K562 (cell line): Measurements from ENCODE around the gene FXYD3. TPM values are rescaled to one million over a fixed set of nuclear protein-coding genes. Genes with fewer than 3 reads are reported as not detected.

ENCODE experiments used
- CBFA2T3 ChIP-seq: fragments of 450-650 bp; IDR thresholded peaks from 2 replicates; pipeline ENCODE4 v1.6.1; 2017
- CCAR2 ChIP-seq: fragments of 200-400 bp; formaldehyde crosslinking; IDR thresholded peaks from 2 replicates; pipeline ENCODE4 v1.6.1; 2017; ENCODE audit warnings: mild to moderate bottlenecking, low read depth, low read length
- EZH2 ChIP-seq: IDR thresholded peaks from 2 replicates; pipeline ENCODE4 v1.6.1; 2012; ENCODE audit warnings: low read depth, mild to moderate bottlenecking, inconsistent platforms, low read length, borderline replicate concordance
- HDAC1 ChIP-seq, 2 experiments: fragments of 450-650 bp; IDR thresholded peaks; 2 replicates each; pipeline ENCODE4 v1.6.1; 2016 to 2017; ENCODE audit warnings: inconsistent platforms in 1 of 2, mild to moderate bottlenecking in 1 of 2, moderate library complexity in 1 of 2
- KHSRP ChIP-seq: fragments of 450-650 bp; IDR thresholded peaks from 2 replicates; pipeline ENCODE4 v1.6.1; 2017
- MTA3 ChIP-seq: fragments of 450-650 bp; formaldehyde crosslinking; IDR thresholded peaks from 2 replicates; pipeline ENCODE4 v1.6.1; 2017; ENCODE audit warnings: mild to moderate bottlenecking, borderline replicate concordance
- PTRF ChIP-seq: fragments of 450-650 bp; IDR thresholded peaks from 2 replicates; pipeline ENCODE4 v1.6.1; 2016; ENCODE audit warnings: mild to moderate bottlenecking, missing genetic modification characterization, missing compliant biosample characterization
- PYGO2 ChIP-seq: fragments of 450-650 bp; IDR thresholded peaks from 2 replicates; pipeline ENCODE4 v1.6.1; 2016; ENCODE audit warnings: mild to moderate bottlenecking, missing genetic modification characterization, moderate library complexity, missing compliant biosample characterization
- ZEB2 ChIP-seq: fragments of 450-650 bp; IDR thresholded peaks from 2 replicates; pipeline ENCODE4 v1.6.1; 2016
- ZNF146 ChIP-seq: IDR thresholded peaks from one replicate; pipeline ENCODE4 v1.6.1; 2018; ENCODE audit warnings: missing compliant biosample characterization; ENCODE audit not compliant: unreplicated experiment
- ZNF699 ChIP-seq: fragments of 250-450 bp; sonication (Bioruptor Pico); IDR thresholded peaks from 2 replicates; pipeline ENCODE4 v1.8.0; 2021; ENCODE audit warnings: mild to moderate bottlenecking, moderate library complexity; ENCODE audit not compliant: insufficient replicate concordance
- polyA plus RNA-seq, 8 experiments: library from polyadenylated mRNA; depleted of rRNA in 4 of 8; stranded (reverse) in 5 of 8; unstranded in 3 of 8; fragments of >200 nt; fragmentation: Nextera tagmentation in 2 of 8; fragmentation: Illumina TruSeq in 1 of 8; extraction: Ambion mirVana in 2 of 8; extraction: Trizol in 1 of 8; gene quantifications; 2 replicates each; pipeline versions ENCODE4 v1.2.1 to v1.2.3, GENCODE V29; 2011 to 2014; ENCODE audit warnings: inconsistent platforms in 1 of 8, missing spikeins in 1 of 8
- total RNA-seq, 7 experiments: library from RNA; depleted of rRNA in 6 of 7; stranded (reverse); fragments of >200 nt in 6 of 7; fragmentation: Illumina TruSeq in 2 of 7; extraction: Trizol in 2 of 7; gene quantifications; 2 replicates each; pipeline versions ENCODE4 v1.2.1 to v1.2.3, GENCODE V29; 2011 to 2021; ENCODE audit warnings: low replicate concordance in 1 of 7
- TF ChIP-seq, protein P1 (sequence below): fragments of 450-650 bp; IDR thresholded peaks from 2 replicates; pipeline ENCODE4 v1.6.1; 2017; ENCODE audit warnings: antibody characterized with exemption, mild to moderate bottlenecking
- TF ChIP-seq, protein P2 (sequence below): sonication (generic); formaldehyde crosslinking; IDR thresholded peaks from 2 replicates; pipeline ENCODE4 v1.8.1; 2023; ENCODE audit warnings: missing genetic modification reagents, mild to moderate bottlenecking, borderline replicate concordance
- TF ChIP-seq, protein P3 (sequence below), 2 experiments: IDR thresholded peaks in 1 of 2; conservative IDR thresholded peaks in 1 of 2; 2 replicates each; pipeline ENCODE4 v1.6.1; 2016; ENCODE audit warnings: low read depth in 2 of 2, mild to moderate bottlenecking in 1 of 2, missing compliant biosample characterization in 1 of 2, missing genetic modification characterization in 1 of 2, moderate library complexity in 1 of 2
- TF ChIP-seq, protein P4 (sequence below): sonication (generic); formaldehyde crosslinking; IDR thresholded peaks from 2 replicates; pipeline ENCODE4 v1.8.1; 2022; ENCODE audit warnings: missing genetic modification reagents

The FXYD3 gene
- total and polyA plus RNA-seq, 9 of the 15 experiments (the other 6 are each of a cell fraction or from before 2014, with no cell fraction given): 0.24 TPM; not detected in 8

DNA sequence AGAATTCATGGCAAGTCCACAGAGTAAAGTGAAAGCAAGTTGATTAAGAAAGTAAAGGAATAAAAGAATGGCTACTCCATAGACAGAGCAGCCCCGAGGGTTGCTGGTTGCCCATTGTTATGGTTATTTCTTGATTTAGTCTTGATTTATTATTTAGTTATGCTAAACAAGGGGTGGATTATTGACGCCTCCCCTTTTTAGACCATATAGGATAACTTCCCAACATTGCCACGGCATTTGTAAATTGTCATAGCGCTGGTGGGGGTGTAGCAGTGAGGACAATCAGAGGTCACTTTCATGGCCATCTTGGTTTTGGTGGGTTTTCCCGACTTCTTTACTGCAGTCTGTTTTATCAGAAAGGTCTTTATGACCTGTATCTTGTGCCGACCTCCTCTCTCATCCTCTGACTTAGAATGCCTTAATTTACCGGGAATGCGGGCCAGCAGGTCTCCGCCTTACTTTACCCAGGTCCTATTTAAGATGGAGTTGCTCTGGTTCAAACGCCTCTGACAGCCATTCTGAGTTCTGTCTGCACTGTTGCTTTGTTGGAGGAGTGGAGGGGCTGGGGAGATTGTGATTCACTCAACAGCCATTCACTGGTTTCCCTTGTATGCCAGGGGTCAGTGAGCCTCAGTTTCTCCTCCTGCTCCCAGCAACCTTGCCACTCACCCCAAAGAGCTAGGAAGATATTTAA lies 46.5 kb upstream of the FXYD3 start (continued):
- TF ChIP-seq CCAR2: no peak
- TF ChIP-seq, protein P1, sequence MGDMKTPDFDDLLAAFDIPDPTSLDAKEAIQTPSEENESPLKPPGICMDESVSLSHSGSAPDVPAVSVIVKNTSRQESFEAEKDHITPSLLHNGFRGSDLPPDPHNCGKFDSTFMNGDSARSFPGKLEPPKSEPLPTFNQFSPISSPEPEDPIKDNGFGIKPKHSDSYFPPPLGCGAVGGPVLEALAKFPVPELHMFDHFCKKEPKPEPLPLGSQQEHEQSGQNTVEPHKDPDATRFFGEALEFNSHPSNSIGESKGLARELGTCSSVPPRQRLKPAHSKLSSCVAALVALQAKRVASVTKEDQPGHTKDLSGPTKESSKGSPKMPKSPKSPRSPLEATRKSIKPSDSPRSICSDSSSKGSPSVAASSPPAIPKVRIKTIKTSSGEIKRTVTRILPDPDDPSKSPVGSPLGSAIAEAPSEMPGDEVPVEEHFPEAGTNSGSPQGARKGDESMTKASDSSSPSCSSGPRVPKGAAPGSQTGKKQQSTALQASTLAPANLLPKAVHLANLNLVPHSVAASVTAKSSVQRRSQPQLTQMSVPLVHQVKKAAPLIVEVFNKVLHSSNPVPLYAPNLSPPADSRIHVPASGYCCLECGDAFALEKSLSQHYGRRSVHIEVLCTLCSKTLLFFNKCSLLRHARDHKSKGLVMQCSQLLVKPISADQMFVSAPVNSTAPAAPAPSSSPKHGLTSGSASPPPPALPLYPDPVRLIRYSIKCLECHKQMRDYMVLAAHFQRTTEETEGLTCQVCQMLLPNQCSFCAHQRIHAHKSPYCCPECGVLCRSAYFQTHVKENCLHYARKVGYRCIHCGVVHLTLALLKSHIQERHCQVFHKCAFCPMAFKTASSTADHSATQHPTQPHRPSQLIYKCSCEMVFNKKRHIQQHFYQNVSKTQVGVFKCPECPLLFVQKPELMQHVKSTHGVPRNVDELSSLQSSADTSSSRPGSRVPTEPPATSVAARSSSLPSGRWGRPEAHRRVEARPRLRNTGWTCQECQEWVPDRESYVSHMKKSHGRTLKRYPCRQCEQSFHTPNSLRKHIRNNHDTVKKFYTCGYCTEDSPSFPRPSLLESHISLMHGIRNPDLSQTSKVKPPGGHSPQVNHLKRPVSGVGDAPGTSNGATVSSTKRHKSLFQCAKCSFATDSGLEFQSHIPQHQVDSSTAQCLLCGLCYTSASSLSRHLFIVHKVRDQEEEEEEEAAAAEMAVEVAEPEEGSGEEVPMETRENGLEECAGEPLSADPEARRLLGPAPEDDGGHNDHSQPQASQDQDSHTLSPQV: peak; percentile 76
- peak; percentile 58; the same call in 1 of the 2 replicates for TF ChIP-seq PYGO2 (tag)
- TF ChIP-seq ZNF146 (CRISPR knock-in tag): no peak
- TF ChIP-seq, protein P2, sequence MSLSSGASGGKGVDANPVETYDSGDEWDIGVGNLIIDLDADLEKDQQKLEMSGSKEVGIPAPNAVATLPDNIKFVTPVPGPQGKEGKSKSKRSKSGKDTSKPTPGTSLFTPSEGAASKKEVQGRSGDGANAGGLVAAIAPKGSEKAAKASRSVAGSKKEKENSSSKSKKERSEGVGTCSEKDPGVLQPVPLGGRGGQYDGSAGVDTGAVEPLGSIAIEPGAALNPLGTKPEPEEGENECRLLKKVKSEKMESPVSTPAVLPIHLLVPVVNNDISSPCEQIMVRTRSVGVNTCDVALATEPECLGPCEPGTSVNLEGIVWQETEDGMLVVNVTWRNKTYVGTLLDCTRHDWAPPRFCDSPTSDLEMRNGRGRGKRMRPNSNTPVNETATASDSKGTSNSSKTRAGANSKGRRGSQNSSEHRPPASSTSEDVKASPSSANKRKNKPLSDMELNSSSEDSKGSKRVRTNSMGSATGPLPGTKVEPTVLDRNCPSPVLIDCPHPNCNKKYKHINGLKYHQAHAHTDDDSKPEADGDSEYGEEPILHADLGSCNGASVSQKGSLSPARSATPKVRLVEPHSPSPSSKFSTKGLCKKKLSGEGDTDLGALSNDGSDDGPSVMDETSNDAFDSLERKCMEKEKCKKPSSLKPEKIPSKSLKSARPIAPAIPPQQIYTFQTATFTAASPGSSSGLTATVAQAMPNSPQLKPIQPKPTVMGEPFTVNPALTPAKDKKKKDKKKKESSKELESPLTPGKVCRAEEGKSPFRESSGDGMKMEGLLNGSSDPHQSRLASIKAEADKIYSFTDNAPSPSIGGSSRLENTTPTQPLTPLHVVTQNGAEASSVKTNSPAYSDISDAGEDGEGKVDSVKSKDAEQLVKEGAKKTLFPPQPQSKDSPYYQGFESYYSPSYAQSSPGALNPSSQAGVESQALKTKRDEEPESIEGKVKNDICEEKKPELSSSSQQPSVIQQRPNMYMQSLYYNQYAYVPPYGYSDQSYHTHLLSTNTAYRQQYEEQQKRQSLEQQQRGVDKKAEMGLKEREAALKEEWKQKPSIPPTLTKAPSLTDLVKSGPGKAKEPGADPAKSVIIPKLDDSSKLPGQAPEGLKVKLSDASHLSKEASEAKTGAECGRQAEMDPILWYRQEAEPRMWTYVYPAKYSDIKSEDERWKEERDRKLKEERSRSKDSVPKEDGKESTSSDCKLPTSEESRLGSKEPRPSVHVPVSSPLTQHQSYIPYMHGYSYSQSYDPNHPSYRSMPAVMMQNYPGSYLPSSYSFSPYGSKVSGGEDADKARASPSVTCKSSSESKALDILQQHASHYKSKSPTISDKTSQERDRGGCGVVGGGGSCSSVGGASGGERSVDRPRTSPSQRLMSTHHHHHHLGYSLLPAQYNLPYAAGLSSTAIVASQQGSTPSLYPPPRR (CRISPR knock-in tag): no peak
- TF ChIP-seq EZH2: no peak
- TF ChIP-seq ZNF699: no peak
- TF ChIP-seq PTRF (tag): peak; percentile 60; the same call in 1 of the 2 replicates
- no peak for TF ChIP-seq KHSRP
- TF ChIP-seq HDAC1 (IDR thresholded peaks at IDR 0.05): no peak
- TF ChIP-seq, protein P3, sequence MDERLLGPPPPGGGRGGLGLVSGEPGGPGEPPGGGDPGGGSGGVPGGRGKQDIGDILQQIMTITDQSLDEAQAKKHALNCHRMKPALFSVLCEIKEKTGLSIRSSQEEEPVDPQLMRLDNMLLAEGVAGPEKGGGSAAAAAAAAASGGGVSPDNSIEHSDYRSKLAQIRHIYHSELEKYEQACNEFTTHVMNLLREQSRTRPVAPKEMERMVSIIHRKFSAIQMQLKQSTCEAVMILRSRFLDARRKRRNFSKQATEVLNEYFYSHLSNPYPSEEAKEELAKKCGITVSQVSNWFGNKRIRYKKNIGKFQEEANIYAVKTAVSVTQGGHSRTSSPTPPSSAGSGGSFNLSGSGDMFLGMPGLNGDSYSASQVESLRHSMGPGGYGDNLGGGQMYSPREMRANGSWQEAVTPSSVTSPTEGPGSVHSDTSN (CRISPR knock-in tag; IDR thresholded peaks at IDR 0.05; ENCODE audit: low read depth): no peak
- TF ChIP-seq, protein P3 (tag; conservative IDR thresholded peaks at IDR 0.05; ENCODE audit: low read depth): no peak
- no peak for TF ChIP-seq MTA3
- no peak for TF ChIP-seq CBFA2T3
- TF ChIP-seq, protein P4, sequence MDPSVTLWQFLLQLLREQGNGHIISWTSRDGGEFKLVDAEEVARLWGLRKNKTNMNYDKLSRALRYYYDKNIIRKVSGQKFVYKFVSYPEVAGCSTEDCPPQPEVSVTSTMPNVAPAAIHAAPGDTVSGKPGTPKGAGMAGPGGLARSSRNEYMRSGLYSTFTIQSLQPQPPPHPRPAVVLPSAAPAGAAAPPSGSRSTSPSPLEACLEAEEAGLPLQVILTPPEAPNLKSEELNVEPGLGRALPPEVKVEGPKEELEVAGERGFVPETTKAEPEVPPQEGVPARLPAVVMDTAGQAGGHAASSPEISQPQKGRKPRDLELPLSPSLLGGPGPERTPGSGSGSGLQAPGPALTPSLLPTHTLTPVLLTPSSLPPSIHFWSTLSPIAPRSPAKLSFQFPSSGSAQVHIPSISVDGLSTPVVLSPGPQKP (CRISPR knock-in tag): no peak
- no peak for TF ChIP-seq ZEB2
